WTC11 (cell line): ENCODE data around the gene TMEM186. TPM values are rescaled to one million over a fixed set of nuclear protein-coding genes. Genes with fewer than 3 reads are reported as not detected.

Source experiments
- ATAC-seq: fragments of 200-7000 bp; cut with Tn5 transposase; 2 replicates; pipeline ENCODE4 v1.10.0; 2021; ENCODE audit warnings: mild to moderate bottlenecking, moderate library complexity
- CTCF ChIA-PET: fragments of 300-600 bp; sonication (Branson Sonifier 250); formaldehyde crosslinking; loops from one replicate; lab custom pipeline; 2021; ENCODE audit warnings: antibody characterized with exemption; lab: Charles Lee
- POLR2A ChIA-PET: fragments of 350-600 bp; sonication (Branson Sonifier 250); formaldehyde crosslinking; loops from one replicate; lab custom pipeline; 2021; ENCODE audit warnings: antibody characterized with exemption; lab: Charles Lee
- DNase-seq: peaks from one replicate; pipeline ENCODE4 v3.0.0; 2021; ENCODE audit warnings: low spot score
- H3K27ac Mint-ChIP-seq: 2 replicates; pipeline ENCODE4 v1.8.0; 2021; ENCODE audit warnings: mixed read lengths
- H3K27me3 Mint-ChIP-seq: 2 replicates; pipeline ENCODE4 v1.8.0; 2021; ENCODE audit warnings: low read depth, mild to moderate bottlenecking, moderate library complexity, mixed read lengths
- H3K36me3 Mint-ChIP-seq: 2 replicates; pipeline ENCODE4 v1.8.0; 2021; ENCODE audit warnings: mixed read lengths
- H3K4me1 Mint-ChIP-seq: 2 replicates; pipeline ENCODE4 v1.8.0; 2022; ENCODE audit warnings: mixed read lengths
- H3K4me3 Mint-ChIP-seq: 2 replicates; pipeline ENCODE4 v1.8.0; 2021; ENCODE audit warnings: mild to moderate bottlenecking, moderate library complexity, mixed read lengths
- H3K9me3 Mint-ChIP-seq: 2 replicates; pipeline ENCODE4 v1.8.0; 2021; ENCODE audit warnings: mixed read lengths
- ESRRA ChIP-seq: sonication (generic); formaldehyde crosslinking; IDR thresholded peaks from 2 replicates; pipeline ENCODE4 v1.8.1; 2022; ENCODE audit warnings: mild to moderate bottlenecking, missing genetic modification reagents, borderline replicate concordance
- FOXK1 ChIP-seq: sonication (generic); formaldehyde crosslinking; IDR thresholded peaks from 2 replicates; pipeline ENCODE4 v1.8.0; 2022; ENCODE audit warnings: mild to moderate bottlenecking, moderate library complexity, missing genetic modification reagents
- GABPB1 ChIP-seq: sonication (generic); formaldehyde crosslinking; IDR thresholded peaks from 2 replicates; pipeline ENCODE4 v1.8.1; 2023; ENCODE audit warnings: mild to moderate bottlenecking, missing genetic modification reagents
- HMGA2 ChIP-seq: fragments of 250-450 bp; sonication (Bioruptor Pico); IDR thresholded peaks from 2 replicates; pipeline ENCODE4 v1.4.0; 2021; ENCODE audit warnings: mild to moderate bottlenecking, moderate library complexity
- JUN ChIP-seq: sonication (generic); formaldehyde crosslinking; IDR thresholded peaks from 2 replicates; pipeline ENCODE4 v1.8.0; 2023; ENCODE audit warnings: mild to moderate bottlenecking, missing genetic modification reagents
- KAT7 ChIP-seq: sonication (generic); formaldehyde crosslinking; IDR thresholded peaks from 2 replicates; pipeline ENCODE4 v1.8.1; 2023; ENCODE audit warnings: missing genetic modification reagents, mild to moderate bottlenecking, borderline replicate concordance
- MXD4 ChIP-seq: fragments of 250-450 bp; sonication (Bioruptor Pico); IDR thresholded peaks from 2 replicates; pipeline ENCODE4 v1.8.0; 2021; ENCODE audit warnings: mild to moderate bottlenecking, moderate library complexity, borderline replicate concordance
- MYBL2 ChIP-seq: sonication (generic); formaldehyde crosslinking; IDR thresholded peaks from 2 replicates; pipeline ENCODE4 v1.8.1; 2023; ENCODE audit warnings: mild to moderate bottlenecking, moderate library complexity, missing genetic modification reagents
- OVOL2 ChIP-seq: fragments of 250-450 bp; sonication (Bioruptor Pico); IDR thresholded peaks from 2 replicates; pipeline ENCODE4 v1.9.0; 2021; ENCODE audit warnings: mild to moderate bottlenecking, borderline replicate concordance
- PRRX2 ChIP-seq: fragments of 250-450 bp; sonication (Bioruptor Pico); IDR thresholded peaks from 2 replicates; pipeline ENCODE4 v1.8.0; 2021; ENCODE audit warnings: mild to moderate bottlenecking
- SMAD3 ChIP-seq: sonication (generic); formaldehyde crosslinking; IDR thresholded peaks from 2 replicates; pipeline ENCODE4 v1.8.0; 2022; ENCODE audit warnings: missing genetic modification reagents, mild to moderate bottlenecking, borderline replicate concordance
- SP1 ChIP-seq: sonication (generic); formaldehyde crosslinking; conservative IDR thresholded peaks from 2 replicates; pipeline ENCODE4 v1.8.1; 2022; ENCODE audit warnings: missing genetic modification reagents
- TCF7 ChIP-seq: sonication (generic); formaldehyde crosslinking; IDR thresholded peaks from 2 replicates; pipeline ENCODE4 v1.8.0; 2022; ENCODE audit warnings: mild to moderate bottlenecking, low read depth, missing genetic modification reagents, moderate library complexity
- ZNF219 ChIP-seq: sonication (generic); formaldehyde crosslinking; IDR thresholded peaks from 2 replicates; pipeline ENCODE4 v1.8.0; 2023; ENCODE audit warnings: missing genetic modification reagents, mild to moderate bottlenecking, borderline replicate concordance
- ZNF317 ChIP-seq: sonication (generic); formaldehyde crosslinking; IDR thresholded peaks from 2 replicates; pipeline ENCODE4 v1.8.1; 2023; ENCODE audit warnings: low read depth, mild to moderate bottlenecking, moderate library complexity, missing genetic modification reagents, borderline replicate concordance
- total RNA-seq: library from RNA; stranded (reverse); gene quantifications from 3 replicates; pipeline ENCODE4 v1.2.3, GENCODE V29; 2021
- TF ChIP-seq, protein P1 (sequence below): sonication (generic); formaldehyde crosslinking; IDR thresholded peaks from 2 replicates; pipeline ENCODE4 v1.8.0; 2022; ENCODE audit warnings: missing genetic modification reagents
- TF ChIP-seq, protein P2 (sequence below): sonication (generic); formaldehyde crosslinking; IDR thresholded peaks from 2 replicates; pipeline ENCODE4 v1.8.0; 2023; ENCODE audit warnings: missing genetic modification reagents, mild to moderate bottlenecking, borderline replicate concordance
- TF ChIP-seq, protein P3 (sequence below): fragments of 250-450 bp; sonication (Bioruptor Pico); IDR thresholded peaks from 2 replicates; pipeline ENCODE4 v1.9.0; 2021; ENCODE audit warnings: moderate library complexity, mild to moderate bottlenecking, inconsistent platforms, borderline replicate concordance
- TF ChIP-seq, protein P4 (sequence below): sonication (generic); formaldehyde crosslinking; IDR thresholded peaks from 2 replicates; pipeline ENCODE4 v1.8.1; 2022; ENCODE audit warnings: mild to moderate bottlenecking, moderate library complexity, missing genetic modification reagents
- TF ChIP-seq, protein P5 (sequence below): sonication (generic); formaldehyde crosslinking; IDR thresholded peaks from 2 replicates; pipeline ENCODE4 v1.8.1; 2023; ENCODE audit warnings: mild to moderate bottlenecking, missing genetic modification reagents
- TF ChIP-seq, protein P6 (sequence below): fragments of 200-600 bp; IDR thresholded peaks from 2 replicates; pipeline ENCODE4 v1.8.0; 2022; ENCODE audit warnings: antibody characterized with exemption

TMEM186 gene
- total RNA-seq, 1 experiment from 2014 or later: 17.8 TPM

DNA sequence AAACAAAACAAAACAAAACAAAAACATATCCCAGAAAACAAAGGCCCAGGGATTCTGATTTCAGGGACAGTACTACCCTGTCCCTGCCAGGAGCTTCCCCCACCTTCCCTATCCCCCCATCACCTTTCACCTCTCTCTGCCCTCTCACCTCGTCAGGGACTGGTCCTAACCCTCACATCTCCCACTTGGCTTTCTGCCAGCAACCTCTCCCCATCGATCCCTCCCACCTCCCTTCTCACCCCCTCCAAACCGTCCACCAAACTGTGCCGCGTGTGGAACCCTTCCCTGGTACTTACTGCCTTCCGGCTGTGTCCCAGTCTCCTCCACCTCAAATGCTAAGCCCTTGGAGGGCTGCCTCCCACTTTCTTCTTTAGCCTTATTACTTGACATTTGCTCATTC is 36.4 kb downstream of the TMEM186 start (continued):
- TF ChIP-seq, protein P1, sequence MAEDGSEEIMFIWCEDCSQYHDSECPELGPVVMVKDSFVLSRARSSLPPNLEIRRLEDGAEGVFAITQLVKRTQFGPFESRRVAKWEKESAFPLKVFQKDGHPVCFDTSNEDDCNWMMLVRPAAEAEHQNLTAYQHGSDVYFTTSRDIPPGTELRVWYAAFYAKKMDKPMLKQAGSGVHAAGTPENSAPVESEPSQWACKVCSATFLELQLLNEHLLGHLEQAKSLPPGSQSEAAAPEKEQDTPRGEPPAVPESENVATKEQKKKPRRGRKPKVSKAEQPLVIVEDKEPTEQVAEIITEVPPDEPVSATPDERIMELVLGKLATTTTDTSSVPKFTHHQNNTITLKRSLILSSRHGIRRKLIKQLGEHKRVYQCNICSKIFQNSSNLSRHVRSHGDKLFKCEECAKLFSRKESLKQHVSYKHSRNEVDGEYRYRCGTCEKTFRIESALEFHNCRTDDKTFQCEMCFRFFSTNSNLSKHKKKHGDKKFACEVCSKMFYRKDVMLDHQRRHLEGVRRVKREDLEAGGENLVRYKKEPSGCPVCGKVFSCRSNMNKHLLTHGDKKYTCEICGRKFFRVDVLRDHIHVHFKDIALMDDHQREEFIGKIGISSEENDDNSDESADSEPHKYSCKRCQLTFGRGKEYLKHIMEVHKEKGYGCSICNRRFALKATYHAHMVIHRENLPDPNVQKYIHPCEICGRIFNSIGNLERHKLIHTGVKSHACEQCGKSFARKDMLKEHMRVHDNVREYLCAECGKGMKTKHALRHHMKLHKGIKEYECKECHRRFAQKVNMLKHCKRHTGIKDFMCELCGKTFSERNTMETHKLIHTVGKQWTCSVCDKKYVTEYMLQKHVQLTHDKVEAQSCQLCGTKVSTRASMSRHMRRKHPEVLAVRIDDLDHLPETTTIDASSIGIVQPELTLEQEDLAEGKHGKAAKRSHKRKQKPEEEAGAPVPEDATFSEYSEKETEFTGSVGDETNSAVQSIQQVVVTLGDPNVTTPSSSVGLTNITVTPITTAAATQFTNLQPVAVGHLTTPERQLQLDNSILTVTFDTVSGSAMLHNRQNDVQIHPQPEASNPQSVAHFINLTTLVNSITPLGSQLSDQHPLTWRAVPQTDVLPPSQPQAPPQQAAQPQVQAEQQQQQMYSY: no peak
- no peak for TF ChIP-seq MYBL2 (CRISPR knock-in tag)
- no peak for TF ChIP-seq ZNF219 (CRISPR knock-in tag)
- no peak for TF ChIP-seq KAT7 (CRISPR knock-in tag)
- no peak for TF ChIP-seq TCF7

DNA sequence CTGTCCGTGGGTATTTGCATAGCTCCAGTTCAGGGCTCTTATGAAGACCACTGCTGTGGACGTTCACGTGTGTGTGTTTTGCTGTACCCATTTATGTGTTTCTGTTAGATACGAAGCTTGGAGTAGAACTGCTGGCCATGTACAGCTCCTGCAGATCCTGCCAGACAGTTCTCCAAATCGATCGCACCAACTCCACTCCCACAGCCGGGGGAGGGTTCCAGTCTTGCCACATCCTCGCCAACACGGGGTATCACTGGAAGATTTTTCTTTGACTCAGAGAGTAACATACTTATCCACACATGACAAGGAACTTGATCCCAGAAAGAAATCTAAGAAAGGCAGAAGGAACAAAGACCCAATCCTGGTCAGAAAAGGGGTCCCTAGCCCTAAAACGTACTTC is 37.4 kb downstream of the TMEM186 start:
- H3K9me3 Mint-ChIP-seq: no peaks in the 10 kb centered on the region
- H3K36me3 Mint-ChIP-seq: no peaks in the 10 kb centered on the region
- ChIA-PET CTCF (no interaction called here), POLR2A (no interaction called here)
- no peak overlapping the region for H3K4me3 Mint-ChIP-seq
- peaks cover 14% of the 10 kb centered on the region for H3K4me1 Mint-ChIP-seq
- DNase-seq (no peak), ATAC-seq (no peak)
- H3K27ac Mint-ChIP-seq: no peak overlapping the region
- TF ChIP-seq MYBL2 (CRISPR knock-in tag) (no peak), SMAD3 (CRISPR knock-in tag) (no peak), ESRRA (CRISPR knock-in tag) (no peak), ZNF317 (CRISPR knock-in tag) (no peak)
- TF ChIP-seq, protein P2, sequence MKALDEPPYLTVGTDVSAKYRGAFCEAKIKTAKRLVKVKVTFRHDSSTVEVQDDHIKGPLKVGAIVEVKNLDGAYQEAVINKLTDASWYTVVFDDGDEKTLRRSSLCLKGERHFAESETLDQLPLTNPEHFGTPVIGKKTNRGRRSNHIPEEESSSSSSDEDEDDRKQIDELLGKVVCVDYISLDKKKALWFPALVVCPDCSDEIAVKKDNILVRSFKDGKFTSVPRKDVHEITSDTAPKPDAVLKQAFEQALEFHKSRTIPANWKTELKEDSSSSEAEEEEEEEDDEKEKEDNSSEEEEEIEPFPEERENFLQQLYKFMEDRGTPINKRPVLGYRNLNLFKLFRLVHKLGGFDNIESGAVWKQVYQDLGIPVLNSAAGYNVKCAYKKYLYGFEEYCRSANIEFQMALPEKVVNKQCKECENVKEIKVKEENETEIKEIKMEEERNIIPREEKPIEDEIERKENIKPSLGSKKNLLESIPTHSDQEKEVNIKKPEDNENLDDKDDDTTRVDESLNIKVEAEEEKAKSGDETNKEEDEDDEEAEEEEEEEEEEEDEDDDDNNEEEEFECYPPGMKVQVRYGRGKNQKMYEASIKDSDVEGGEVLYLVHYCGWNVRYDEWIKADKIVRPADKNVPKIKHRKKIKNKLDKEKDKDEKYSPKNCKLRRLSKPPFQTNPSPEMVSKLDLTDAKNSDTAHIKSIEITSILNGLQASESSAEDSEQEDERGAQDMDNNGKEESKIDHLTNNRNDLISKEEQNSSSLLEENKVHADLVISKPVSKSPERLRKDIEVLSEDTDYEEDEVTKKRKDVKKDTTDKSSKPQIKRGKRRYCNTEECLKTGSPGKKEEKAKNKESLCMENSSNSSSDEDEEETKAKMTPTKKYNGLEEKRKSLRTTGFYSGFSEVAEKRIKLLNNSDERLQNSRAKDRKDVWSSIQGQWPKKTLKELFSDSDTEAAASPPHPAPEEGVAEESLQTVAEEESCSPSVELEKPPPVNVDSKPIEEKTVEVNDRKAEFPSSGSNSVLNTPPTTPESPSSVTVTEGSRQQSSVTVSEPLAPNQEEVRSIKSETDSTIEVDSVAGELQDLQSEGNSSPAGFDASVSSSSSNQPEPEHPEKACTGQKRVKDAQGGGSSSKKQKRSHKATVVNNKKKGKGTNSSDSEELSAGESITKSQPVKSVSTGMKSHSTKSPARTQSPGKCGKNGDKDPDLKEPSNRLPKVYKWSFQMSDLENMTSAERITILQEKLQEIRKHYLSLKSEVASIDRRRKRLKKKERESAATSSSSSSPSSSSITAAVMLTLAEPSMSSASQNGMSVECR (CRISPR knock-in tag): no peak
- H3K27me3 Mint-ChIP-seq: no peaks in the 10 kb centered on the region

DNA sequence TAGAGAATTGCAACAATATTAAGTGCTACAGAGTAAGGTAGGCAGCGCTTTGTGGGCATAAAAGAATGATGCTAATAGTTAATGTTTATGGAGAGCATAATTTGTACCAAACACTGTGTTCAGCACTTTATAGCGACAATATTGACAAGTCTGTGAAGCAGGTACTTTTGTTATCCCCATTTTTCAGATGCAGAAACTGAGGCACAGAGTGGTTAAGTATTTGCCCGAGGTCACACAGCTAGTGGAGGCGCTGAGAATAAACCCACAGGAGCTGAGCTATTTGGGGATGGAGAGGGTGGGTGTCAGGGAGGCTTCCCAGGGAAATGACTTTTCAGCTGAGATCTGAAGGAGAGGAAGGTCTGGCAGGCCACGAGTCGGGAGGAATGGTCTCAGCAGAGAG is 39.4 kb downstream of the TMEM186 start:
- no peak overlapping the region for H3K27ac Mint-ChIP-seq
- no peak for DNase-seq
- no peaks in the 10 kb centered on the region for H3K36me3 Mint-ChIP-seq
- no peaks in the 10 kb centered on the region for H3K27me3 Mint-ChIP-seq
- no peak for ATAC-seq
- CTCF ChIA-PET: interaction anchor here (0.7 kb wide), 1 partner anchor 208 kb away, joined by 3 read pairs; no protein-coding TSS in a partner anchor
- no peaks in the 10 kb centered on the region for H3K4me1 Mint-ChIP-seq
- no peak overlapping the region for H3K4me3 Mint-ChIP-seq
- POLR2A ChIA-PET: no interaction called here
- no peaks in the 10 kb centered on the region for H3K9me3 Mint-ChIP-seq
- TF ChIP-seq, protein P3, sequence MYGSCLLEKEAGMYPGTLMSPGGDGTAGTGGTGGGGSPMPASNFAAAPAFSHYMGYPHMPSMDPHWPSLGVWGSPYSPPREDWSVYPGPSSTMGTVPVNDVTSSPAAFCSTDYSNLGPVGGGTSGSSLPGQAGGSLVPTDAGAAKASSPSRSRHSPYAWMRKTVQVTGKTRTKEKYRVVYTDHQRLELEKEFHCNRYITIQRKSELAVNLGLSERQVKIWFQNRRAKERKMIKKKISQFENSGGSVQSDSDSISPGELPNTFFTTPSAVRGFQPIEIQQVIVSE: no peak
- TF ChIP-seq JUN (no peak), OVOL2 (CRISPR knock-in tag) (no peak), ESRRA (CRISPR knock-in tag) (no peak), MXD4 (CRISPR knock-in tag) (no peak), MYBL2 (CRISPR knock-in tag) (no peak), PRRX2 (CRISPR knock-in tag) (no peak), HMGA2 (CRISPR knock-in tag) (no peak), FOXK1 (CRISPR knock-in tag) (no peak), GABPB1 (CRISPR knock-in tag) (no peak), SP1 (CRISPR knock-in tag) (no peak)
- TF ChIP-seq, protein P4, sequence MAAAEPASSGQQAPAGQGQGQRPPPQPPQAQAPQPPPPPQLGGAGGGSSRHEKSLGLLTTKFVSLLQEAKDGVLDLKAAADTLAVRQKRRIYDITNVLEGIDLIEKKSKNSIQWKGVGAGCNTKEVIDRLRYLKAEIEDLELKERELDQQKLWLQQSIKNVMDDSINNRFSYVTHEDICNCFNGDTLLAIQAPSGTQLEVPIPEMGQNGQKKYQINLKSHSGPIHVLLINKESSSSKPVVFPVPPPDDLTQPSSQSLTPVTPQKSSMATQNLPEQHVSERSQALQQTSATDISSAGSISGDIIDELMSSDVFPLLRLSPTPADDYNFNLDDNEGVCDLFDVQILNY: no peak
- TF ChIP-seq, protein P5, sequence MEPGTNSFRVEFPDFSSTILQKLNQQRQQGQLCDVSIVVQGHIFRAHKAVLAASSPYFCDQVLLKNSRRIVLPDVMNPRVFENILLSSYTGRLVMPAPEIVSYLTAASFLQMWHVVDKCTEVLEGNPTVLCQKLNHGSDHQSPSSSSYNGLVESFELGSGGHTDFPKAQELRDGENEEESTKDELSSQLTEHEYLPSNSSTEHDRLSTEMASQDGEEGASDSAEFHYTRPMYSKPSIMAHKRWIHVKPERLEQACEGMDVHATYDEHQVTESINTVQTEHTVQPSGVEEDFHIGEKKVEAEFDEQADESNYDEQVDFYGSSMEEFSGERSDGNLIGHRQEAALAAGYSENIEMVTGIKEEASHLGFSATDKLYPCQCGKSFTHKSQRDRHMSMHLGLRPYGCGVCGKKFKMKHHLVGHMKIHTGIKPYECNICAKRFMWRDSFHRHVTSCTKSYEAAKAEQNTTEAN (CRISPR knock-in tag): no peak
- TF ChIP-seq, protein P6, sequence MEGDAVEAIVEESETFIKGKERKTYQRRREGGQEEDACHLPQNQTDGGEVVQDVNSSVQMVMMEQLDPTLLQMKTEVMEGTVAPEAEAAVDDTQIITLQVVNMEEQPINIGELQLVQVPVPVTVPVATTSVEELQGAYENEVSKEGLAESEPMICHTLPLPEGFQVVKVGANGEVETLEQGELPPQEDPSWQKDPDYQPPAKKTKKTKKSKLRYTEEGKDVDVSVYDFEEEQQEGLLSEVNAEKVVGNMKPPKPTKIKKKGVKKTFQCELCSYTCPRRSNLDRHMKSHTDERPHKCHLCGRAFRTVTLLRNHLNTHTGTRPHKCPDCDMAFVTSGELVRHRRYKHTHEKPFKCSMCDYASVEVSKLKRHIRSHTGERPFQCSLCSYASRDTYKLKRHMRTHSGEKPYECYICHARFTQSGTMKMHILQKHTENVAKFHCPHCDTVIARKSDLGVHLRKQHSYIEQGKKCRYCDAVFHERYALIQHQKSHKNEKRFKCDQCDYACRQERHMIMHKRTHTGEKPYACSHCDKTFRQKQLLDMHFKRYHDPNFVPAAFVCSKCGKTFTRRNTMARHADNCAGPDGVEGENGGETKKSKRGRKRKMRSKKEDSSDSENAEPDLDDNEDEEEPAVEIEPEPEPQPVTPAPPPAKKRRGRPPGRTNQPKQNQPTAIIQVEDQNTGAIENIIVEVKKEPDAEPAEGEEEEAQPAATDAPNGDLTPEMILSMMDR: no peak
